Caco-2 (cell line): Measurements from ENCODE around the gene ARHGAP45. TPM values are rescaled to one million over a fixed set of nuclear protein-coding genes. Genes with fewer than 3 reads are reported as not detected.

Experiments
- BruUV-seq: library from RNA; stranded (reverse); fragments of 400-500 nt; replicated peaks from 2 replicates; lab custom pipeline; 2021; lab: Mats Ljungman, UMichigan
- CTCF ChIA-PET: fragments of 300-600 bp; sonication (Branson Sonifier 250); formaldehyde crosslinking; loops from one replicate; lab custom pipeline; 2022; ENCODE audit warnings: antibody characterized with exemption; lab: Charles Lee
- POLR2A ChIA-PET: fragments of 300-600 bp; sonication (Branson Sonifier 250); formaldehyde crosslinking; loops from one replicate; lab custom pipeline; 2022; ENCODE audit warnings: antibody characterized with exemption; lab: Charles Lee
- DNase-seq, 2 experiments: peaks; one replicate each; pipeline versions ENCODE4 v3.0.0 to v3.0.0-alpha.2; 2020 to 2022
- H3K27me3 ChIP-seq: replicated peaks from 2 replicates; pipeline ENCODE4 v1.6.0; 2011; ENCODE audit warnings: low read length; ENCODE audit not compliant: control insufficient read depth, insufficient read depth
- H3K36me3 ChIP-seq: 2 replicates; pipeline ENCODE4 v1.5.1; 2011; ENCODE audit warnings: low read length; ENCODE audit not compliant: control insufficient read depth, insufficient read depth
- H3K4me1 ChIP-seq: fragments of 250-450 bp; sonication (Bioruptor Pico); 2 replicates; pipeline ENCODE4 v1.5.1; 2020; ENCODE audit warnings: mild to moderate bottlenecking
- H3K4me3 ChIP-seq: 2 replicates; pipeline ENCODE4 v1.5.1; 2011; ENCODE audit warnings: low read depth, mild to moderate bottlenecking, control low read depth, low read length
- H3K9me3 ChIP-seq: fragments of 250-450 bp; sonication (Bioruptor Pico); 2 replicates; pipeline ENCODE4 v1.5.1; 2020; ENCODE audit warnings: mild to moderate bottlenecking, moderate library complexity
- H3K27ac Mint-ChIP-seq: one replicate; pipeline ENCODE4 v1.8.0; 2022; ENCODE audit warnings: mixed read lengths; ENCODE audit not compliant: unreplicated experiment
- H3K27me3 Mint-ChIP-seq: one replicate; pipeline ENCODE4 v1.8.0; 2022; ENCODE audit warnings: mixed read lengths; ENCODE audit not compliant: insufficient read depth, unreplicated experiment
- H3K36me3 Mint-ChIP-seq: one replicate; pipeline ENCODE4 v1.8.0; 2022; ENCODE audit warnings: mild to moderate bottlenecking, mixed read lengths; ENCODE audit not compliant: insufficient read depth, unreplicated experiment
- H3K4me1 Mint-ChIP-seq: one replicate; pipeline ENCODE4 v1.8.0; 2022; ENCODE audit warnings: low read depth, mixed read lengths; ENCODE audit not compliant: unreplicated experiment
- H3K4me3 Mint-ChIP-seq: one replicate; pipeline ENCODE4 v1.8.0; 2022; ENCODE audit warnings: mild to moderate bottlenecking, moderate library complexity, mixed read lengths; ENCODE audit not compliant: unreplicated experiment
- H3K9me3 Mint-ChIP-seq: one replicate; pipeline ENCODE4 v1.8.0; 2022; ENCODE audit warnings: mixed read lengths; ENCODE audit not compliant: unreplicated experiment
- CTCF ChIP-seq, 2 experiments: fragments of 200-600 bp in 1 of 2; IDR thresholded peaks; 1 replicate in 1 of 2; 2 replicates in 1 of 2; pipeline versions ENCODE4 v1.5.1 to v1.8.0; 2011 to 2022; ENCODE audit warnings: antibody characterized with exemption in 1 of 2, control low read depth in 1 of 2, inconsistent platforms in 1 of 2, low read depth in 1 of 2, low read length in 1 of 2, mild to moderate bottlenecking in 1 of 2, moderate library complexity in 1 of 2; ENCODE audit not compliant: insufficient read depth in 1 of 2, severe bottlenecking in 1 of 2, unreplicated experiment in 1 of 2
- intact Hi-C: fragments of 100-400 bp; cut with micrococcal nuclease; formaldehyde crosslinking; loops from one replicate; pipeline ENCODE4 v1.10.0; 2022; ENCODE audit not compliant: unreplicated experiment
- total RNA-seq: library from RNA; stranded (reverse); gene quantifications from 2 replicates; pipeline ENCODE4 v1.2.3, GENCODE V29; 2022

ARHGAP45 gene
- total RNA-seq, 1 experiment from 2014 or later, result 38.6 TPM

GRCh38 chr19:1088416-1089010, 21.5 kb downstream of the ARHGAP45 start:
- Histone ChIP-seq H3K27me3 (no peaks in the 10 kb centered on the region), H3K9me3 (no peaks in the 10 kb centered on the region), H3K4me3 (no peak overlapping the region), H3K4me1 (no peaks in the 10 kb centered on the region), H3K36me3 (no peaks in the 10 kb centered on the region; the same call in 1 of the 2 replicates)
- no peak for TF ChIP-seq CTCF (IDR thresholded peaks at IDR 0.05; ENCODE audit: insufficient read depth in 1 of 2, low read depth in 1 of 2, low read length in 1 of 2, severe bottlenecking in 1 of 2, unreplicated experiment in 1 of 2)
- Mint-ChIP-seq H3K4me3 (no peak overlapping the region), H3K36me3 (peaks cover 74% of the 10 kb centered on the region), H3K4me1 (no peaks in the 10 kb centered on the region), H3K27ac (peak overlapping the region; percentile 60), H3K27me3 (no peaks in the 10 kb centered on the region), H3K9me3 (no peaks in the 10 kb centered on the region)
- ChIA-PET CTCF (no interaction called here), POLR2A (no interaction called here)
- intact Hi-C loops, result no loop called here
- no peak for DNase-seq
- no TSS peak for BruUV-seq

- Mint-ChIP-seq H3K4me3 (no peak overlapping the region), H3K4me1 (no peaks in the 10 kb centered on the region), H3K27me3 (no peaks in the 10 kb centered on the region), H3K36me3 (peaks cover 70% of the 10 kb centered on the region), H3K9me3 (no peaks in the 10 kb centered on the region), H3K27ac (no peak overlapping the region)
- no peaks in the 10 kb centered on the region for H3K9me3 ChIP-seq
- H3K27me3 ChIP-seq, result no peaks in the 10 kb centered on the region
- H3K4me1 ChIP-seq, result peaks cover 5% of the 10 kb centered on the region; the same call in 1 of the 2 replicates
- POLR2A ChIA-PET, result no interaction called here
- no TSS peak for BruUV-seq
- intact Hi-C loops, result no loop called here
- no peaks in the 10 kb centered on the region; the same call in 1 of the 2 replicates for H3K36me3 ChIP-seq
- no peak for DNase-seq
- no peak for TF ChIP-seq CTCF (IDR thresholded peaks at IDR 0.05; ENCODE audit: insufficient read depth in 1 of 2, low read depth in 1 of 2, low read length in 1 of 2, severe bottlenecking in 1 of 2, unreplicated experiment in 1 of 2)
- no peak overlapping the region for H3K4me3 ChIP-seq
- CTCF ChIA-PET, result no interaction called here
These were observed 22.3 kb downstream of the ARHGAP45 start for GRCh38 chr19:1089126-1089771.

GRCh38 chr19:1089891-1090290, 22.9 kb downstream of the ARHGAP45 start:
- intact Hi-C loops, result no loop called here
- BruUV-seq, result no TSS peak
- CTCF ChIA-PET, result interaction anchor here (0.6 kb wide), 1 partner anchor 10 kb away, joined by 3 read pairs; no protein-coding TSS in a partner anchor

More at GRCh38 chr19:1089891-1090290, 22.9 kb downstream of the ARHGAP45 start:
- Mint-ChIP-seq H3K27me3 (no peaks in the 10 kb centered on the region), H3K9me3 (no peaks in the 10 kb centered on the region), H3K4me3 (no peak overlapping the region), H3K4me1 (no peaks in the 10 kb centered on the region), H3K27ac (no peak overlapping the region), H3K36me3 (peaks cover 67% of the 10 kb centered on the region)
- no peaks in the 10 kb centered on the region for H3K27me3 ChIP-seq
- peaks cover 5% of the 10 kb centered on the region; the same call in 1 of the 2 replicates for H3K4me1 ChIP-seq
- POLR2A ChIA-PET, result no interaction called here
- H3K9me3 ChIP-seq, result no peaks in the 10 kb centered on the region
- no peak for TF ChIP-seq CTCF (IDR thresholded peaks at IDR 0.05; ENCODE audit: insufficient read depth in 1 of 2, low read depth in 1 of 2, low read length in 1 of 2, severe bottlenecking in 1 of 2, unreplicated experiment in 1 of 2)
- no peaks in the 10 kb centered on the region; the same call in 1 of the 2 replicates for H3K36me3 ChIP-seq
- DNase-seq, result no peak
- H3K4me3 ChIP-seq, result no peak overlapping the region
